NCI-H82 (cell line): ENCODE data around the gene ZFYVE21.

Experiments used
- DNase-seq: peaks from one replicate; lab custom pipeline; 2025; lab: John Stamatoyannopoulos, UW

ZFYVE21 gene

GRCh38 chr14:103725001-103725682, 9.5 kb downstream of the ZFYVE21 start:
- DNase-seq = no peak

DNA sequence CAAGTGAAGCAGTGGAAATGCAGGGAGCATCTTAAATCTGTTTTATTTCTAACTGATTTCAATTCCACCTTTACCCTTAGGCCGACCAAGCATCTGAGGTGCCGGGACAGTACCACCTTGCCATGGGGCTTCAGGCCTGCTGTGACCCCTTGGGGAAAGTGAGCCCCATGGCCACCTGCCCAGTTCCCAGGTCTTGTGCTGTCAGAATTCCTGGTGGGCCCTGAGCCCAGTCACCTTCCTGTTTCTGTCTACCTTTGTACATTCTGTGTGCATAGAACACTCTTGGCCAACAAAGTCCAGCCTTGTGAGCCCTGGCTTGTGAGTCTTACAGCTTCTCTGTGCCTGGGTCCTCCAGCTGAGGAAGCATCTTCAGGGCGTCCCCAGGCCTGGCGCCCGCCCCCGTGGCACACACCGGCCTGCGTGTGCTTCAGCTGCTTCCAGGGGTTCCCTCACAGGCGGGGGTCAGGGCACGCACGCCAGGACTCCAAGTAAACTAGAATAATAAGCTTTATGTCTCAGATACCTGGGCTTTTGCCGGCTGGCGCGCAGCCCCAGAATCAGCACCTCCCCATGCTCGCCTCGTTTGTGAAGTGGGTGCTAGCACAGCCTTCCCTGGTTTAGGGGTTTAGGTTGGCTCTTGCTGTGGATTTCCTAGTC, 10.3 kb downstream of the ZFYVE21 start:
- no peak for DNase-seq

DNA sequence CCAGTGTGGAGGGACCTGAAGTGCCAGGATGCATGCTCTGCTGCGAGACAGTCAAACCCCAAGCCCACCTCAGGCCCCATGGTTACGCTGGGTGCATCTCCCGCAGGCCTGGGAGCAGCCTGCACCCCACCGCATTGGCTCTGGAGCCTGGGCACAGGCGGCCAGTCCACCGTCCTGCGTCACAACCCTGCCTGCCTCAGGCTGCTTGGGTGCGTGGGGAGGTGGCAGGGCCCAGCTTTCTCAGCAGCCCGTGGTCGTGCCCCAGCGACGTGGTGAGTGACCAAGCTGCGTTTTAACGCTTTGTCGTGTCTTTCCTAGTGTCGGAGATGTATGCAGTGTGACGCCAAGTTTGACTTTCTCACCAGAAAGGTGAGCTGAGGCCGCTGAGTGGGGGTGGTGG, 10.9 kb downstream of the ZFYVE21 start:
- no peak for DNase-seq

DNA sequence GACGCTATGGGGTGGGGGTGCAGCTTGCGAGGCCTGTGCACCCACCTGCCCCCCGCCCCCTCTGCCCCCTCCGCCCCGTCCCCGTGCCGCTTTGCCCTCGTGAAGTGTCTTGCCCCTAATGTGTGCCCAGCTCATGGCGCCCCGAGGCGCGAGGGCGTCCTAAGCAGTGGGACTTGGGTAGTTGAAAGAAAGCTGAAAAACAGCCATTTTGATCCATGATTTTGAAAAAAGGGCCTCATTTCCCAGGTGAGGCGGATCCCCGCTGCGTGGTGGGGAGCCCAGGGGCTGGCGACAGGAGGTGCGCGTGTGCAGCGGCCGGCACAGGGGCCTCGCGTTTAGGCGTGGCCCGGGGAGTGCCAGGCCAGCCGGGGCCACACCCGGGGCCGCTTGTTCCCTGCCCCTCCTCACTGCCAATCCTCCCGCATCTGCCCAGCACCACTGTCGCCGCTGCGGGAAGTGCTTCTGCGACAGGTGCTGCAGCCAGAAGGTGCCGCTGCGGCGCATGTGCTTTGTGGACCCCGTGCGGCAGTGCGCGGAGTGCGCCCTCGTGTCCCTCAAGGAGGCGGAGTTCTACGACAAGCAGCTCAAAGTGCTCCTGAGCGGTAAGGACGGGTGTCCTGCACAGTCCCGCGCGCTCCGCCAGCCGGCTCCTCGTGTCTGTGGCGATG, 11.8 kb downstream of the ZFYVE21 start:
- DNase-seq = no peak

DNA sequence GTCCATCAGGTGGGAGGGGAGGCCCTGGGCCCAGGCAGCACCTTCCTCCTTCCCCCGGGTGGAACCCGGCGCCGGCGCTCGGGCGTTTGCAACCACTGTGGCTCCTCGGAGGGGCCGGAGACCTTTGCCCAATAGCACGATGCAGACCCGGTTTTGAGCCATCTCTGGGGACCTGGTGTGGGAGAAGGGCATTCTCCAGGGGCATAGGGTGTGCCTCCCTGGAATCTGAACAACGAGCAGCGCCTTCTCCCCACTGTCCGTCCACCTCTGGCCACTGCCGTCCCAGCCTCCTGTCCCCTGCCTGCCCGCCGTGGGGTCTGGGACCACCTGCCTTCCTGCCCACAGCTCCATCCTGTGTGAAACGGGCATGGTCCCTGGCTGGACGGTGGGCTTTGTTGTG, 12.5 kb downstream of the ZFYVE21 start:
- no peak for DNase-seq

GRCh38 chr14:103728721-103729120, 13.1 kb downstream of the ZFYVE21 start:
- no peak for DNase-seq

DNA sequence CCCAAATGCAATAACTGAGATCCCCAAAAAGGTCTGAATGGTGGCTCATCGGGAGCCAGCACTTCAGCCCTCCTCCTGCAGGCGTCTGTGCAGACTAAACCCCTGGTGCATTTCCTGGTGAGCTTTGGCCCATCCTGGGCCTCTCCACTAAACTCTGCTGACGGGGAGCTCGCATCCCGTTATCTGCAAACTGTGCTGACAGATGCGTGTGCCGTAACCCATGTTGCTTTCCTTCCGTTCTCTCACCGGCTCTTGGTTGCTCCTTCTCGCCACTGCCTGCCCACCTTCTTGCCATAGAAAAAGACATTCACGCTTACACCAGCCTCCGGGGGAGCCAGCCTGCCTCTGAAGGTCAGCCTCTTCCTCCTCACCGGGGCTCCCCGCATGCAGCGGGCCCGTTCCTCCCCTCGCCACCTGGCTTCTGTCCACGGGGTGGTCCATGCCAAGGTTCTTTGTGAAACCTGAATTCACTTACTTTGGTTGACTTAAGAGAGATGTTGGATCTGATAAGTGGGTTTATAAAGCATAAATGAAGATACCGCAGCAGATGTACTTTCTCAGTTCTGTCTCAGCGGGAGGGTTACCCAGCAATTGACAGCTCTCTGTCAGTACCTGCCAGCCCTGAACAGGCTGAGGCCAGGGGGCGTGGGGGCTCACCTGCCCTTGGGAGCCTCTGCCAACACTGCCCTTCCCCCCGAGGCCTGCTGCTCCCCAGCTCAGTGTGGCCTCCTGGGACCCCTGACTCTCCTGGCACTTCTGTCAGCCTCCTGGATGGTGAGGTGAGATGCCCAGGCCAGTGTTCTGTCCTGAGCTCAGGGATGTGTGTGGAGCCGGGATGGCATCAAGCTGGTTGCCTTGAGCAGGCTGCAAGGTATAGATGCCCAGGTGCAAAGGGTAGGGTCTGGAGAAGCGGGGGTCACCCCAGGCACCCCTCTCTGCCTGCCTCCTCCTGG, 14.2 kb downstream of the ZFYVE21 start:
- no peak for DNase-seq

- DNase-seq = no peak
Observed at GRCh38 chr14:103730490-103731035, 15.0 kb downstream of the ZFYVE21 start.

DNA sequence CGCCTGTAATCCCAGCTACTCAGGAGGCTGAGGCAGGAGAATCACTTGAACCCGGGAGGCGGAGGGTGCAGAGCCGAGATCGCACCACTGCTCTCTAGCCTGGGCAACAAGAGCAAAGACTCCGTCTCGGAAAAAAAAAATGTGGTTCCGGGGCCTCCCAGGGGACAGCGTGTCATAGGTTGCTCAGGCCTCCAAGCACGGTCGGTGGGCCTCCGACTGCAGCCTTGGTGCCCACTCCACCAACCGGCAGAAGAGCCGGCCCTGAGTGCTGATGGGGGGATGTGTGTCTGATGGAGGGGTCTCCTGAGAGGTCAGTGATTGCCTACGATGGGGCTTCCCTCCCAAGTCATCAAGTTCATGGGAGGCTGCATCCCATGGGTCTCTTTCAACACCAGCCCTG, 15.9 kb downstream of the ZFYVE21 start:
- DNase-seq = no peak

- no peak for DNase-seq
Observed at GRCh38 chr14:103731916-103732867, 16.6 kb downstream of the ZFYVE21 start.

DNA sequence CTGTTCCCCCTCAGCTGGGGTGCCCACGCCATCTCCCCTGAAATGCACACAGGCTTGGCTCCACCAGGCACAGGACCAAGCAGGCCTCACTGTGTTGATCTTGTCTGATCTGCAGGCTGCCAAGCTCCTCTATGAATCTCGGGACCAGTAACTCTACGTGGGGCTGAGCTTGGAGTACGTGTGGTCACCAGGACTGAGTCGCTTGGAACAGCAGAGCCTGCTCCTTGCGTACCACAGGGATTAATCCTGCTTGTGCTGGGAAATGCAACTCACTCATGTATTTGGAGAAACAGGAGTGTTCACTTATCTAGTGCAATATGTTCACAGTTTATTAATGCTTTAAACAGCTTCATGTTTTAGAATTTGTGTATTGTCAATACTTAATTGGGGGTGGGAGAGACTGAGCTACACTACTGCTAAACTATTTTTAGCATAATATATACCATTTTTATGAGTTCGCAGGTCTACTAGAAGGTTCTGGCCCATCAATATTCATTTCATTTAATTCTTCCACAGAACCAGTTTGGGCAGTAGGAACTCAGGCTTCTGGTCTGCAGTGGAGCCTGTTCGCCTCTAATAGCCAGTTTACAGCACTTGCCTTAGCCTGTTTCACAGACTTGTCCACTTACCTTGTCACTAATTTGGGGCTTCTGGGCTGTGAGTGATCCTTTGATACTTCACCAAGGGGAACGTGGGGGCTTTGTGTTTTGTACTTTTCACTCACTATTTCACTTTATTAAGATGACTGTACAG, 17.4 kb downstream of the ZFYVE21 start:
- DNase-seq = no peak

DNA sequence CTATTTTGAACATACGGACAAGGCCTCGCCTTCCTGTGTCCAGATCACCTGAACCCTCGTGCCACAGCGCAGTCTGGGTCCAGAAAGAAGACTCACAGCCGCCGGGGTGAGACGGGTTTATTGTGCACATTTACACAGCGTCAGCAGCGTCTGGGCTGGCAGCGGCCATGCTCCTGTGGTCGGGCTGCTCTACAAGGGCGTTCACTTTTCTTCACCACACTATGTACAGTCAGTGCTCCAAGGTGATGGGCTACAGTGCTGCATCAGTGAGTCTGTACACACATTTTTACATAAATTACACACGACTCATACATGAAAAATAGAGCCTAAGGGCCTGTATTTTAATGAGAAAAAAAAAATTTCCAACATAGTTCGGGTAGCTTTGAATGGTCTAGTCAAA, 18.0 kb downstream of the ZFYVE21 start:
- no peak for DNase-seq

- no peak for DNase-seq
Observed at GRCh38 chr14:103734081-103734888, 18.7 kb downstream of the ZFYVE21 start.

DNA sequence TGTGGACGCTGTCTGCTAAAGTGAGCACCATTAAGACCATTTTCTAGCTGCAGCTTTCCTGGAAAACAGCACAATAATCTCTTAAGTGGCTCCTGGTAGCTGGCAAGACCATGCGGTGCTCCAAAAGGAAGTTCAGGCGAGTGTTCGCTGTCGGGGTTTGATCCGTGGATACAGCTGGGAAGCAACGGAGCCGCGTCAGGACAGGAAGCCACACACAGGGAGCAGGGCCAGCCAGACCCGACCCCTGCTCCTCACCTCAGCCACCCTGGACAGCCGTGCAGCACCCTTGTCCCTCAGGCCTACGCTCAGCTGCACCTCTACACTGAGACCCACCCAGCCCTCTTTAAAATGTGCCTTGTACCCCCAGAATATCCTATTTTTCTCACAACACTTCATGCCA, 19.4 kb downstream of the ZFYVE21 start:
- DNase-seq = no peak

- DNase-seq = no peak
Observed at GRCh38 chr14:103735439-103735814, 19.8 kb downstream of the ZFYVE21 start.

DNA sequence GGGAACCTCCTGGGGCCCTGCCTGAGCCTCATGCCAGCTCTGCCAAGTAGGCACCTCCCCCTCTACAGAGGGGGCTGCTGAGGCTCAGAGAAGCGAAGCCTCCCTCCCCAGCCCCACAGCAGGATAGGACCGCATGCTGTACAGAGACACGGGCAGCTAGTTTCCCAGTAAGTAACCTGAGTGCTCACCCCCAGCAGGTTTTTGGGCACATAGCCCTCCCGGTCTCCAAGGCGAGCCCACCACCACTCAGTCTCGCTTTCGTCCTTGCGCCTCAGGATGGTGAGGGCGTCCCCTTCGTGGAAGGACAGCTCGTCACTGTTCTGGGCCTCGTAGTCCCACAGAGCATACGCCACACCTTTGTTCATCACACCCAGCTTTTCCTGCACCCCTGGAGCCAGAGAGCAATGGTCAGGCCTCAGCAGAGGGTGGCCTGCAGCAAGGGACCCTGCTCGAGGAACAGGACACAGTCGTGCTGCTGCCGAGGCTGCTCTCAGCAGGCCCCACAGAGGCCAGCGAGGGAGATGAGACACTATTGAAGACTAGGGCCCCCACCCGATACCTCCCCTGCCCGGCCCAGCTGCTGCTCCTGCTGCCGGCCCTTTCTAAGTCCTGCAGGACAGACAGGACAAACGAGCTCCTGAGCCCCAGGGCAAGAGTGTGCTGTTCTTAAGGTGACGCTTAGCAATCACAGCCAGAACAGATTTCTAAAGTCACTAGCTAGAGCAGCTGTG, 20.4 kb downstream of the ZFYVE21 start:
- DNase-seq = peak; percentile 12

DNA sequence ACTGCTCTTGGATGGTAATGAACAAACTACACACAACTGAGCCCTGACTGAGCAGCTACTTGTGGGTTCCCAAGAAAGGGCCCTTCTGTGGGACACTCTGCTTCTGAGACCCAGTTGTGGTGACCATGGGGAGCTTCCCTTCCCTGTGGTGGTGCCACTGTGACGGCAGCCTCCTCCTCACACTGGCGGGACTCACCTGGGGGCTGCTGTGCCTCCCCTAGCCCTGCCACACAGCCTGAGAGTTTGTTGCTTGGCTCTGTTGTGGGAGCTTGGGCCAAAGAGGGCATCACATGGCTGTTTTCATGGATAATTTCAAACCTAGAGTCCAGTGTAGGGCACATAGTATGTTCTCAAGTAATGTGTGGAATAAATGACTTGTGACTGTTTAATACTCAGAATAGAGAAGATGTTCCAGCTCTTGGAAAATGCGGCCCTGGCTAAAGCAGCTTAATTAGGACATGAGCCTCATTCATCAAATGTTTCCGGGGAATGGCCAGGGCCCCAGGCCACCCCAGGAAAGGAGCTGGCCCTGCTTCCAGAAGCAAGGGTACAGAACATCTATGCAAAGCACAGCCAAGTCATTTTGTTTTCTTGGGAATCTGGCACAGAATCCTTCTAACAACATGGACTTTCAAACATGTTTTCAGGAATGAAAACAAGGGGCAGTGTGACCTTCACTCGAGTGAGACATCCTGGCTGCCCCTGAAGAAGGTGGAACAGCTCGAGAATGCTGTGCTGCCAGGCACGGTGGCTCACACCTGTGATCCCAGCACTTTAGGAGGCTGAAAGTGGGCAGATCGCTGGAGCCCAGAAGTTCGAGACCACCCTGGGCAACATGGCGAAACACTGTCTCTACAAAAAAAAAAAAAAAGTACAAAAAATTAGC, 21.2 kb downstream of the ZFYVE21 start:
- DNase-seq = no peak
